DMS79 (cell line): ENCODE results near the gene HLCS.

ENCODE experiments used
- DNase-seq: peaks from one replicate; lab custom pipeline; 2025; lab: John Stamatoyannopoulos, UW

The HLCS gene

DNA sequence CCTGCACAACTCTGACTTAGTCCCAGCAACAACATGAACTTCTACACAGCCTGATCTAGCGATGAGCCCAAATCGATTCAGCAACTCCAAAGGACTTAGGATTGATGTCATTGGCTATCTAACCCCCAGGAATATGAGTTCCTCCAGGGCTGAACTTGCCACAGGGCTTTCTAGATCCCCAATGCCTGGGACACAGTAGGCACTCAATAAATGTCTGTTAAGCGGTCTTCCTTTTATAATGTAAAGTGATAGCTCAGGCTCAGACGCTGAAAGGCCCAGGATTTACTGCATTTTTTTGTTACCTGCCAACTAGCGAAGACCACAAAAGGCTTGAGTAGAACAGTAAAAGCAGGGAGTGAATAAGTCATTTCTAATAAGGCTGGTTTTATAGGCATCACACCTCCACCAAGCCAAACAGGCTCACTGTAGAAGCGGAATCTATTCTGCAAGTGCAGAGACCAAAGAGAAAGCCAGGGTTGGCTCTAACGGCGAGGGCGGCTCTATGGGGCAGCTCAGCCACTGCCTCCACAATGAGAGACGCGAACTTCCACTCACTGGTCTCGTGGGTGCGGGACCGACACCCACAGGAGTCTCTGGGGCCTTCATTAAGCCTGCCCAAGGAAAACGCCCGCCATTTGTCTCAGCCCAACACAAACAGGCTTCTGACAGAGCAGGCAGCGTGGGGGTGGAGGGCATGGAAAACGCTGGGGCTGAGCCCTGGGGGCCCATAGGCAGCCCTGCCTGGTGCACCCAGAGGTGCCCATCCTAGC, 52.0 kb downstream of the HLCS start:
- no peak for DNase-seq

DNA sequence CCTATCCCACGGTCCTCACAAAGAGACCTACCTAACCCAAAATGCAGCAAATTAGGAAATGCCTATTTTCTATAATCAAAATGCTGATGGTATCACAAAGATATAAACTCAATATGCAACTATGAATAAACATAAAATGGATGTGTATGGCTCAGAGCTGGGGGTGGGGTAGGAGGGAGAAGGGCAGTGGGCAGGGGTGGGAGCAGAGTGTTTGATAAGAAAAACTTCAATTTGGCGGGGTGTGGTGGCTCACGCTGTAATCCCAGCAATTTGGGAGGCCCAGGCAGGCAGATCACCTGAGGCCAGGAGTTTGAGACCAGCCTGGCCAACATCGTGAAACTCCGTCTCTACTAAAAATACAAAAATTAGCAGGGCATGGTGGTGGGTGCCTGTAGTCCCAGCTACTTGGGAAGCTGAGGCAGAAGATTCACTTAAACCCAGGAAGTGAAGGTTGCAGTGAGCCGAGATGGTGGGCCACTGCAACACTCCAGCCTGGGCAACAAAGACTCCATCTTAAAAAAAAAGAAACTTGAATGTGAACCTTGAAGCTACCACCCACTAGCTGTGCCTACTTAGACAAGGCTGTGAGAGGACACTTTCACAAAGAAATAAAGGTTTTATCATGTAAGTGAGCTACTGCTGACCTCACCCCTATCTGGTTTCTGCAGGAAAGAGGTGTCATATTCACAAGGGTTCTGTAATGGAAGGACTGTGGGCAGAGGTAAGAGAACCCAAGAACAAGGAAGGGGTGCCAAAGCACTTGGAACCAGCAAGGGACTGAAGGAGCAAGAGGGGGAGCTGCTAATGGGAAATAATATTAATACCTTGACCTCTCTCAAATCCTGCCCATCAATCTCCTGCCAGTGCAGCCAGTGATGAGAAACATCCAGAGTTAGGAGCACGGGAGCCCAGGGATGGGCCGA, 53.0 kb downstream of the HLCS start:
- DNase-seq = no peak

DNA sequence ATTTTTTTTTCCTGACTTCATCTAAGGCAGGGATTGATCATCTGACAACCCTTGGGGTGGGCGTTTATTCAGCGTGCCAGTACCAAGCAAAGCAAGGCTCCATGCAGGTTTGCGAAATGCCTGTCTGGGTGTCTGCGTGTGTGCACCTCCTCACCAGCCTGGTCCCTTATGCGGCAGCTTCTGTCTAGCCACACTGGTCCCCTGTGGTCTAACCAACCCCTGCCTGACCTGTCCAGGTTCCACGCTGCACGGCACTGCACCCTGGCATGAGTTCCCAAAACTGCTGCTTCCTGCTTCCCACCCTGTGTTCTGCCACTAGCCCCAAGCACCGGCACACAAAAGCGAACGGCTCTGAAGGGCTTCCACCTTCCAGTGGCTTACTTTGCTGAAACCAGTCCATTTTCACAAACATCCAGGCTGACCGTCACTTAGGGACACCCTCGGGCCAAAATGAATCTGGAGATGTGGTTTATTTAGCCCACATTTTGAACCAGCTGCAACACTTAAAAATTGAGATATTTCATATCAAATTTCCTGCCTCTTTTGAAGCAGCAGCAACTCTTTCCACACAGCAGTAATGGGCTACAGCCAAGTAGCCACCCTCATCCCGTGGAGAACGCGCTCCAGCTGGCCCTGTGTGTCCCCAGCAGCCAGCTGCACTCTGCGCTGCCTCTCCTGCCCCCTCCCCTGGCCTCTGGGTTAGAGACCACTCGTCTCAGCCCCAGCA, 55.7 kb downstream of the HLCS start:
- DNase-seq = no peak

DNA sequence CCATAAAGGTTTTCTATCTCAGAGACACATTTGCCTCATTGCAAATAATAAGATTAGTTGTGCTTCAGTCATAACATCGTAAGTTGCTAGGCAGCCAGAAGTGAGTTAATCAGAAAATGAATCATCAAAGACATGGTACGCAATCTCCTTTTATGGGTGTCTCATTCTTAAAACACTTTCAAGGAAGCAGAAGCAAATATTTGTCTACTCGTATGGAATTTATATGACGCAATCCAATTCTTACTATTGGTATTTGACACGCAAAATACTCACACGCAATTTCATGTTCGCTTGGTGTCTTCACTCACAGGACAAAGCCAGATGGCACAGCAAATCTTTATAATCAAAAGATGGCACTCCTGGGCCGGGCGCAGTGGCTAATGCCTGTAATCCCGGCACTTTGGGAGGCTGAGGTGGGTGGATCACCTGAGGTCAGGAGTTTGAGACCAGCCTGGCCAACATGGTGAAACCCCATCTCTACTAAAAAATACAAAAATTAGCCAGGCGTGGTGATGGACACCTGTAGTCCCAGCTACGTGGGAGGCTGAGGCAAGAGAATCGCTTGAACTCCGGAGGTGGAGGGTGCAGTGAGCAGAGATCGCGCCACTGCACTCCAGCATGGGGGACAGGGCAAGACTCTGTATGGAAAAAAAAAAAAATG, 56.4 kb downstream of the HLCS start:
- no peak for DNase-seq

DNA sequence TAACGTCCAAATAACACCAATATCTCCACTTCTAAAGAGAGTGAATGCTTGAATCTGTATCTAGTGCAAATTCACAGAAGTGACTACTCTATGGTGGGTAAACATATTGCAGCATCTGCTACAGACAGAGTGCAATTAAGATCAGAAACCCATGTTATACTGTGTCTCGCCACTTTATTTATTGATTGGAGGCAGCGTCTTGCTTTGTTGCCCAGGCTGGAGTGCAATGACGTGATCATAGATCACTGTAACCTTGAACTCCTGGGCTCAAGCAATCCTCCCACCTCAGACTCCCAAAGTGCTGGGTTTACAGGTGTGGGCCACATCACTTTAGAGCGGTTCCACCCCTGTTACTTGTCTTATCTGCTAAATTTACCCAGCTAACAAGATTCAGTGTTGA, 57.0 kb downstream of the HLCS start:
- DNase-seq = no peak

DNA sequence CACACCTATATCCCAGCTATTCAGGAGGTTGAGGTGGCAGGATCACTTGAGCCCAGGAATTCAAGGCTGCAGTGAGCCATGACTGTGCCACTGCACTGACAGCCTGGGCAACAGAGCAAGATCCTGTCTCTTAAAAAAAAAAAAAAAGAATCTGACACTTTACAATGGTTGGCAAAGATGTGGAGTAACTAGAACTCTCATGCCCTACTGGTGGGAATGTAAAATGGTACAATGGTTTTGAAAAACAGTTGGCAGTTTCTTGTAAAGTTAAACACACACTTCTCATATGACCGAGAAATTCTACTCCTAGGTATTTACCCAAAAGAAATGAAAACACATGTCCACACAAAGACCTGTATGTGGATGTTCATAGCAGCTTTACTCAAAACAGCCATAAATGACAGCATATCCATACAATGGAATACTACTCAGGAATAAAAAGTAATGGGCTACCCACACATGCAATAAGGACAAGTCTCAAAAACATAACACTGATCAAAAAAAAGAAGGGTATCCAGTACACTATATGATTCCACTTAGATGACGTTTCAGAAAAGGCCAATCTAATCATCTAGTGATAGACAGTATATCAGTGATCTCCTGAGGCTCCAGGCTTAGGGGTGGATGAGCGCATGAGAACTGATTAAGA, 58.1 kb downstream of the HLCS start:
- no peak for DNase-seq

DNA sequence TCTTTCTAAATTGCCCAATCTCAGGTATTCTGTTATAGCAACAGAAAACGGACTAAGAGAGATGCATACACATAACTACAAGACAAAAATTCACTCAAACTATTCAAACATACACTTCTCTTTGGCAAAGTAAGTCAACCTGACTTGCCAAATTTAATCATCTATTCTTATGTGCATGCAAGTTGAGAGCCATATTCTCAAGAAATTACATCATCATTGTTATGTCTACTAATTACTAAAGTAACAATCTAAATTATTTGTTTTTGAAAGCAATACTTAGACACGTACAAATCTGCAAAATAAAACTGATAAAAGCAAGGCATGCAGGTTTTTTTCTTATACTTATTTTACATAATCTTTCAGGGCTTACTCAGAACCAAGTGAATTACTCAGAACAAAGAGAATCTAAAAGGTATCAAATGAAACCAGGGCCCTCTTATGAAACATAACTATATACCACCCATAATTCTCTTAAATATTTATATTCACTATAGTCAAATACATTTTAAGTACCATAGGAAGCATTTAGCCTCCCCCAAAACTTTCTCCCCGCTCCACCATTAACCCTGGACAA, 62.3 kb downstream of the HLCS start:
- no peak for DNase-seq

DNA sequence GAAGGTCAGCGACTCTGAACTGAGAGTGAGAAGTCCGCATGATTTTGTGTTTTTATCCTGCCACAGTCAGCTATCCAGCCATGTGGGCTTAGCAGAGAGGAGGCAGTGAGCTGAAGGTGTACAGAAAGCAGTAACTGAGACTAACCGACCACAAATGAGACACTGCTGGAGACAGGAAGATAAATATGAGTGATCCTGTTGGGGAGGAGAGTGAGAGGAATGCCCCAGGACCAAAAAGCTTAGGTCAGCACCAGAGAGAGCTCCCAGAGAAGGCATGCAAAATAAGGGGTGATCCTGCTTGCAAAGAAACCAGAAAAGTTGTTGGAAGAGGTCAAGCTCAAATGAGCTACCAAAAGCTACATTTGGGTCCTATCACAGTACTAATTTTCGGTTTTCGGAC, 63.7 kb downstream of the HLCS start:
- DNase-seq = no peak

DNA sequence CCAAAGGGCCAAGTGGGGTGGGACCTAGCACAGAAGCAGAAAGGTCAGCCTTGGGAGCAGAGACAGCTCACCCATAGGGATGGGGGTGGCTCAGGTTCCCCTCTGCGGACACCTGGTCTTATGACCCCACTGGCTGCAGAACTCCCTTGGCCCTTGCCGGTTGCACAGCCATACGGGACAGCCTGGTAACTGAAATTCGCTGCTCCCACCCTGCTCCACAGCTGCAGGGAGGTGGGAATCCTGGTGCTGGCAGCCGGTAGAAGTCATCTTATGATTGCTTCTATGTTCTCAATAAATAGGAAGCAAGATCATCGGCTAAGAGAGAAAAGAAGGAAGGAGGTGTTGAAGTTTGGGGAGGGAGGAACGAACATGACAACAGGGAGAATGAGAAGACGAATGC, 64.1 kb downstream of the HLCS start:
- no peak for DNase-seq

DNA sequence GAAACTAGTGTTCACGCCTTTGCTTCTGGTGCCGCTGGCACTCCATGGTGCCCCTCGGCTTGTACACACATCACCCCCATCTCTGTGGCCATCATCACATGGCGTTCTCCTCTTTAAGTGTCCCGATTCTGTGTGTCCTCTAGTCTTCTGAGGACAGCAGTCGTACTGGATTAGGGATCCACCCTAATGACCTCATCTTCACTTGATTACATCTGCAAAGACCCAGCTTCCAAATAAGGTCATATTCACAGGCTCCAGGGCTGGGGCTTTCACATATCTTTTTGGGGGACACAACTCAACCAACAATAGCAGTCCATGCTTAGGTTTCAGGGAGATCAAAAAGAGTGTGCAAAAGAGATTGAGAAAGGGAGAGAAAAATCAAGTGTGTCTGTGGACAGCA, 64.9 kb downstream of the HLCS start:
- DNase-seq = no peak

DNA sequence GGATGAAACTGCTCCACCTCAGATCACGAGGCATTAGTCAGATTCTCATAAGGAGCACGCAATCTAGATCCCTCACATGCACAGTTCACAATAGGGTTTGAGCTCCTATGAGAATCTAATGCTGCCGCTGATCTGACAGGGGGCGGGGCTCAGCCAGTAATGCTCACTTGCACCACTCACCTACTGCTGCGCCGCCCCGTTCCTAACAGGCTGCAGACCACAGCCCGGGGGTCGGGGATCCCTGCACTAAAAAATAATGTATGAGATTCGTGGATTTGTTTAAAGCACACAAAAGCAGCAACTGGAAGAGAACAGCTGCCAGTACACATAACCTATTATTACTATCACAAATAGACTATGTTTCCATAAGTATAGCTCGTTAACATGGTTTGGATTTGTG, 72.9 kb downstream of the HLCS start:
- DNase-seq = no peak

DNA sequence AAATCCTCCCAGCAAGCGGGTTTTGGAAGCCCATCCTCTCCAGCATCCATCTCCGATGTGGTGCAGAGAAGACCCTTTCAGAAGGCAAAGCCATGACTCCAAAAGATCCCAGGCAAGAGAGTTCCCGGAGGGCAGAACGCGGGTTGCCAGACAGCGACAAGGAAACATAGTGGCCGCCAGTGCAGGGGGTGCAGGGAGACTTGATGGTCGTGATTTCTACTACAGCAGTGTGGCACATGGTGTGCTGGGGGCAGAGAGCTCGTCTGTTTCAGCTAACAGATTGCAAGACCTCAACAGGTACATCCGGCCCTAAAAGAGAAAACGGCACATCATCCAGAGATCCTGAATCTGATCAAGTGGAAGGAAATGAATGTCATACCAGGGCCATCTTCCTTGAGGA, 74.3 kb downstream of the HLCS start:
- no peak for DNase-seq

DNA sequence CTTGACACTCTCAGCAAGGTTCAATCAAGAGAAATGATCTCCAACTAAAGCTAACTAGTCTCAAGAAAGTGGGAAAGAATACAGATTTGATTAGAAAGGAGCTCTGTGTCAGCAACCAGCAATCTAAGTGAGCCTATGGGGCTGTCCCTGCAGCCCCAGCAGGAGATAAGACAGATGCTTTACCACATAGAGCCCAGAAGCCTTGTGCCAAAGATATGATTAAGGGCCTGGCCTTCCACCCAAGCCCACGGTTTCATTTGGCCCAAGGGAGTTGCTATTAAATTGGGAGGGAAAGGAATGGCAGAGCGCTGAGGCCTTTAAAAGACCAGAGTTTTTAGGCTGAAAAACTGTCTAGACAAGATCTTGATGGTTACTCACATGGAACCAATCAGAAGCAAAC, 74.8 kb downstream of the HLCS start:
- DNase-seq = no peak

DNA sequence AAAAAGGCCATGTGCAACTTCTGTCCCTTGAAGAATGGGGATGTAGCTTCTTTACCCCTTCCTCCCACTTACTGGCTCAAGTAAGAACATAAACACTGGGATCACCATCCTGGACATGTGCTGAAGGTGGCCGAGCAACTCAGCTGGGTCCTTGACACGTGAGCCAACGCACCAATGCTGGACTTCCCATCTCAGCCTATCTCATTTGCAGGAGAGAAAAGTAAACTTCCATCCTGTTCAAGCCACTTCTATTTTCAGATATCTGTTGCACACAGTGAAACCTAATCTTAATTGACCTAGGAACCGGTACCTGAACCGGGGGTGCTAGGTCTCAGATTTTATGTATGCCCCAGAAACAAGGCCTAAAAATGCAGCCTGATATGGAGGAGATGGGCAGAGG, 75.3 kb downstream of the HLCS start:
- no peak for DNase-seq

DNA sequence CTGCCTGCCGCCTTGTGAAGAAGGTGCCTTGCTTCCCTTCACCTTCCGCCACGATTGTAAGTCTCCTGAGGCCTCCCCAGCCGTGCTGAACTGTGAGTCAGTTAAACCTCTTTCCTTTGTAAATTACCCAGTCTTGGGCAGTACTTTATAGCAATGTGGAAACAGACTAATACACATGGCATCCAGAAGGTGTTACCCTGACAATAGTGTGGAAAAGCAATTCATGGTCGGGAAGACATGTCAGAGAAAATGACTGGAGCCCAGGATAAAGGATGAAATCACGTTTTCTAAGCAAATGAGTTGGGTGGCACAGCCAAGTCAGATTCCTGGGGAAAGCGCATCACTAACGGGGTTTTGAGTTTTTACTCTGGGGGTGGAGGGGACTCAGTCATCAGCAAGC, 76.4 kb downstream of the HLCS start:
- DNase-seq = no peak

DNA sequence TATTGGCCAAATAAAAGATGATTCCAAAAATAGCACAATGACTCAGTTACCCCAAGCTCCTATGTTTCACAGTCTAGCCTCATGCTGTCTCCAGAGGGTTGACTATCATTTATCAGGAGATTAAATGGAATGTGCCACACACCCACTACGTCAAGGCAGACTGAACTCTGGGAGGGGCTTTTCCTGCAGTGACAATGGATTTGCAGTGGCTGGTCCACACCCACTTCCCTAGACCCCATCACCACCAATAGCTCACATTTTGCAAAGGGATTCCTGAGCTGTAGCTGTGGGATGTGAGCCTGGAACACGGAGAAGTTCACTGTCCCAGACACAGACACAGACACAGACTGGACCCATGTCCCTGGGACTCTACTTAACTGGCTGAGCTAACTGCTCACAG, 77.1 kb downstream of the HLCS start:
- no peak for DNase-seq

DNA sequence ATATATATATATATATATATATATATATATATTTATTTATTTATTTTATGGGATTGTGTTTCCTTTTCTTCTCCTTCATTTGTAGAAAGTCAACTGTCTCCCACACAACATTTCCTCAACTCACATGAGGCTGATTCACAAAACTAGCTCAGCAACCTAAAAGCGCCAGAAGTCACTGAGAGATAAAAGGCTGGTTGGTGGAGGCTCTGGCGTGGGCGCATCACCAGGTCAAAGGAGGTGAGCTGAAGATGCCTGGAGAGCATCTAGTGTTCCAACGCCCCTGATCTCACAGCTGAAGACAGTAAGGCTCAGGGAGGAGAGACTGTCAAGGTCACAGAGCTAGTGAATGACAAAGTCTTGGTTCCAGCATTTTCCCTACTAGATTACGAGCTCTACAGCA, 78.0 kb downstream of the HLCS start:
- no peak for DNase-seq

DNA sequence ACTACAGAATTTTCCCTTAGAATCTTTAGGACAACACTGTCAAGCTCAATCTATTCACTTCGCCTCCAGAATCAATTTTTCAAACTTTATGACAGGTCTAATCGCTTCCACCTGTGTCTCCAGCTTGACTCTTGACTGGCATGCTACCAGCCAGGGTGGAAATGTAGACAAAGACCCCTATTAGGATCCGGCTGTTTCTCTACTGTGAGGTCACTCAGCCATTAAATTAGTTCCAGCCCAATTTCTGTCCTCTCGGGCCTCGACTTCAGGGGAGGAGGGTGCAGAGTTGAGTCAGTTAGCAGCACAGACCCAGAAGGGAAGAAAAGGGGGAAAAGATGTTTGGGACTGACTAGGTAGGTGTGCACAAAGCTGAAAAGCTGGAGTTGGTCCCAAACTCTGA, 78.5 kb downstream of the HLCS start:
- no peak for DNase-seq

DNA sequence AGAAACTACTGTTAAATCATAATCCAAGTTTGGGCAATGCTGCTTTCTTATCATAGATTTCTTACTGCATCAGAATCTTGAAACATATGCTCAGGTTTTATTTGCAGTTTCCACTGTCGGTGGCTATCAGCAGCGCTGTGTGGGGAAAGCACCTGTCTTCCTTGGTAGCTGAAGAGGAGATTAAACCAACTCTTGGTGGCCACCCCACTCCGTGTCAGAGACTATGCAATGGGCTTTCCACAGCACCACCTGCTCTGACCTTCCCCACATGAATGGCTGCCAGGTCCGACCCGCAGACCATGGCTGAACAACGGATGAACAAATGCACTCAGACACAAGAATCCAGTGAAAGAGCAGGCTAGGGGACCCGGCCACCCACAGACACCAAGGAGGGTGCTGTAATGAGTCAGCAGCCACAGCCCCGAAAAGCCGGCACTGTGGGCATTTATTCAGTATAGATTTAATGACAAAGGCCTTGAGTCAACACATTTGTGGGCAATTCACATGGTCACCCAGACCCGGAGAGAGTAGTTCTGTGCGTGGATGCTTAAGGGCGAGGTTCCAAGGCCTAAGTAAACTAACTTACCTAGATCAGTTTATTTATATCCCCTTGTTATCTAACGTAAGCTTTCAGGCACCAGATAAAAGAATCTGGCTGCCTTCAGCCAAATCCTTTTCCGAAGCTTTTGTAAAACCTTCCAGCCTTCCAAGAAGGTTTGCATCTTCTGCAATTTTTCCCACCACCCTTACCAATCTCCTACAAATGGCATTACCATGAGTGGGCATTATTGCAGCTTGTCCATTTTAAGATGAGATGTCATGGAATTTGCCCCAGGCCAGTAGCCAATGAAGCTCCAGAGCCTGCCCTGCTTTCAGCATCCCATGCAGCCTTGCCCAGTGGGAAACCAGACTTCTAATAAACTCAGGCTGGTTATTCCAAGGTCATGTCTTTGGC, 82.7 kb downstream of the HLCS start:
- no peak for DNase-seq

DNA sequence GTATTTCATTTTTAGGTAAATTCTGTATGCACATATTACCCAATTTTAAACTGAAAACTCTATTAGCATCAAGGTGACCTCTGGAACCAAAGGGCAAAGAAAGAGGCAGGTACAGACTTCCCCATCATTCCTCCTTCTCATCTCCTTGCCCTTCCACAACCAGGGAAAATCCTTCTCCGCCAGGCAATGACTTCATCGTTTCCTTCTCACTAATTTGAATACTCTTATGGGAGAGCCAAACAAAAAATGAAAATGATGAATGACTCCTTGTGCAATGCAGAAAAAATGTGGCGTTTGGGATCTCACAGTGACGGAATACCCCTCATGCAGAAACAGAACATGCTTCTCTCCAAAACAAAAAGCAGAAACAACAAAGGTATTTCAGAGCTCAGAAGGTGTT, 83.7 kb downstream of the HLCS start:
- DNase-seq = no peak
